ENCODE results near the gene SPATS2. TPM values are rescaled to one million over a fixed set of nuclear protein-coding genes. Genes with fewer than 3 reads are reported as not detected.

SPATS2 gene
- total and polyA plus RNA-seq, 2 donors (not counting 3 experiments of a cell fraction or from before 2014, with no cell fraction given), result 55.8 to 66.5 TPM

DNA sequence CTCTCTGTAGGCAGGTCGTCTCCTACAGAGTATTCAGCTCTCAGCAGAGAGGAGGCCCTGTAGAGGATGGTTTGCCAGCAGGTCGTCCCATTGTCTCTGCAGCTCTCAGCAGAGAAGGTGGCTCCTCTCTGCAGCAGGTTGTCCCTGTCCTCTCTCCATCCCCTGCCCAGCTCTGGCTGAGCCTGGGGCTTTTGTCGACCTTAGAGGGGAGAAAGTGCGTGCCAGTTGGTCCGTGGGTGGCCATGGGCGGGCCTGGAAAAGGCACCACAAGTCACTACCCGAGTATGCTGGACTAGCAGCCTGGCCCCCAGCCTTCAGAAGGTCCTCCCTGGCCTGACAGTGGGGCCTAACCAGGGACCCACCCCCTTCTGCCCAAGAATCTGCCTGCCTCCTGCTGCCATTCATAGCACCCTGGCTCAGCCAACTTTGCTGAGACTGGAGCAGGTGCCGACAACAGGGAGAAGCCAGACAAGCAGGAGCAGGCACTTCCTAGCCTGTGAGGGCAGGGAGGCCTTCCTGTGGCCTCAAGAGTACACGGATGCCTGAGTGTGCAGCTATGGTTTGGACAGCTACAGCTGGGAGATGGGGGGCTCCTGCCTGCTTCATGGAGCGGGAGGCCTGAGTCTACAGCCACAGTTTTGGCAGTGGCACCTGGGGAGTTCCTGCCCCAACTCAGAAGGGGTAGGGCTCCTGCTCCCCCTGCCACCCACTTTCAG lies 111.8 kb downstream of the SPATS2 start:
- no peak for FAIRE-seq

More for the DNA sequence above, 111.8 kb downstream of the SPATS2 start:
- Histone ChIP-seq H3K9ac (replicated peaks; ENCODE audit: extremely low read depth, insufficient read depth, low read length) (no peak overlapping the region), H2AFZ (ENCODE audit: low read depth, low read length) (no peak overlapping the region), H3K9me3 (replicated peaks; ENCODE audit: control insufficient read depth, insufficient read depth, low read length) (no peaks in the 10 kb centered on the region), H3K9me1 (replicated peaks; ENCODE audit: control insufficient read depth, extremely low read depth, insufficient read depth, low read length) (no peaks in the 10 kb centered on the region), H3K27ac (ENCODE audit: insufficient read depth, low read depth, low read length) (no peak overlapping the region), H3K27me3 (ENCODE audit: control insufficient read depth in 2 of 2, insufficient read depth in 2 of 2, low read length in 2 of 2) (no peaks in the 10 kb centered on the region), H3K79me2 (ENCODE audit: control insufficient read depth, insufficient read depth, low read length) (peaks cover 81% of the 10 kb centered on the region), H3K4me2 (ENCODE audit: insufficient read depth, low read length) (no peak overlapping the region), H3K4me1 (ENCODE audit: control insufficient read depth, extremely low read depth, insufficient read depth, low read length) (peaks cover 24% of the 10 kb centered on the region), H4K20me1 (replicated peaks; ENCODE audit: control insufficient read depth, extremely low read depth, insufficient read depth, low read length) (no peaks in the 10 kb centered on the region), H3K4me3 (replicated peaks in 1 of 3; ENCODE audit: insufficient read depth in 1 of 3, low read depth in 1 of 3, low read length in 3 of 3) (no peak overlapping the region), H3K36me3 (ENCODE audit: control insufficient read depth in 2 of 2, extremely low read depth in 1 of 2, insufficient read depth in 2 of 2, low read length in 2 of 2) (peaks cover 0 to 2% of the 10 kb centered on the region in 2 experiments)
- no peak for DNase-seq (ENCODE audit: low read depth, low spot score)
- no TSS peak for BruUV-seq (replicated peaks)
- ChIA-PET POLR2A (no interaction called here), CTCF (interaction anchor here (0.9 to 3.2 kb wide), 3 partner anchors 9 to 120 kb away, joined by 3 to 15 read pairs (median 3); partner anchors contain the start of gene SPATS2)
- intact Hi-C loops (cut with micrococcal nuclease) (no loop called here), dilution Hi-C loops (cut with MboI; ENCODE audit: extremely low pct_ligation_motif_present, low sequenced_read_pairs) (no loop called here)
- no peak for TF ChIP-seq POLR2A (IDR thresholded peaks at IDR 0.05; ENCODE audit: low read depth, low read length)
- TF ChIP-seq JUN (IDR thresholded peaks at IDR 0.05; ENCODE audit: borderline replicate concordance, insufficient read depth, insufficient read length, low read depth), result no peak
- no peak for TF ChIP-seq GATA2 (IDR thresholded peaks at IDR 0.05; ENCODE audit: insufficient read depth, insufficient read length, low read depth, low read length)
- TF ChIP-seq MYC (IDR thresholded peaks at IDR 0.05; ENCODE audit: low read depth, low read length), result no peak
- TF ChIP-seq, protein P1, sequence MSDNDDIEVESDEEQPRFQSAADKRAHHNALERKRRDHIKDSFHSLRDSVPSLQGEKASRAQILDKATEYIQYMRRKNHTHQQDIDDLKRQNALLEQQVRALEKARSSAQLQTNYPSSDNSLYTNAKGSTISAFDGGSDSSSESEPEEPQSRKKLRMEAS (IDR thresholded peaks at IDR 0.05; ENCODE audit: insufficient read depth, insufficient read length), result no peak
- no peak for TF ChIP-seq FOS (IDR thresholded peaks at IDR 0.05; ENCODE audit: borderline replicate concordance, insufficient read depth, low read length)
- no peak for TF ChIP-seq POLR2AphosphoS5 (IDR thresholded peaks at IDR 0.05; ENCODE audit: insufficient read depth, low read depth, low read length)
- TF ChIP-seq EZH2 (IDR thresholded peaks at IDR 0.05; ENCODE audit: borderline replicate concordance, low read depth, low read length, severe bottlenecking), result no peak
- TF ChIP-seq, protein P2, sequence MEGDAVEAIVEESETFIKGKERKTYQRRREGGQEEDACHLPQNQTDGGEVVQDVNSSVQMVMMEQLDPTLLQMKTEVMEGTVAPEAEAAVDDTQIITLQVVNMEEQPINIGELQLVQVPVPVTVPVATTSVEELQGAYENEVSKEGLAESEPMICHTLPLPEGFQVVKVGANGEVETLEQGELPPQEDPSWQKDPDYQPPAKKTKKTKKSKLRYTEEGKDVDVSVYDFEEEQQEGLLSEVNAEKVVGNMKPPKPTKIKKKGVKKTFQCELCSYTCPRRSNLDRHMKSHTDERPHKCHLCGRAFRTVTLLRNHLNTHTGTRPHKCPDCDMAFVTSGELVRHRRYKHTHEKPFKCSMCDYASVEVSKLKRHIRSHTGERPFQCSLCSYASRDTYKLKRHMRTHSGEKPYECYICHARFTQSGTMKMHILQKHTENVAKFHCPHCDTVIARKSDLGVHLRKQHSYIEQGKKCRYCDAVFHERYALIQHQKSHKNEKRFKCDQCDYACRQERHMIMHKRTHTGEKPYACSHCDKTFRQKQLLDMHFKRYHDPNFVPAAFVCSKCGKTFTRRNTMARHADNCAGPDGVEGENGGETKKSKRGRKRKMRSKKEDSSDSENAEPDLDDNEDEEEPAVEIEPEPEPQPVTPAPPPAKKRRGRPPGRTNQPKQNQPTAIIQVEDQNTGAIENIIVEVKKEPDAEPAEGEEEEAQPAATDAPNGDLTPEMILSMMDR (IDR thresholded peaks at IDR 0.05; ENCODE audit: extremely low read depth in 1 of 2, insufficient read depth in 1 of 2, low read depth in 1 of 2, low read length in 2 of 2), result no peak

All from endothelial cell of umbilical vein (primary cell).